Measurements from ENCODE around the gene SORCS2.

- TF ChIP-seq, protein P1, sequence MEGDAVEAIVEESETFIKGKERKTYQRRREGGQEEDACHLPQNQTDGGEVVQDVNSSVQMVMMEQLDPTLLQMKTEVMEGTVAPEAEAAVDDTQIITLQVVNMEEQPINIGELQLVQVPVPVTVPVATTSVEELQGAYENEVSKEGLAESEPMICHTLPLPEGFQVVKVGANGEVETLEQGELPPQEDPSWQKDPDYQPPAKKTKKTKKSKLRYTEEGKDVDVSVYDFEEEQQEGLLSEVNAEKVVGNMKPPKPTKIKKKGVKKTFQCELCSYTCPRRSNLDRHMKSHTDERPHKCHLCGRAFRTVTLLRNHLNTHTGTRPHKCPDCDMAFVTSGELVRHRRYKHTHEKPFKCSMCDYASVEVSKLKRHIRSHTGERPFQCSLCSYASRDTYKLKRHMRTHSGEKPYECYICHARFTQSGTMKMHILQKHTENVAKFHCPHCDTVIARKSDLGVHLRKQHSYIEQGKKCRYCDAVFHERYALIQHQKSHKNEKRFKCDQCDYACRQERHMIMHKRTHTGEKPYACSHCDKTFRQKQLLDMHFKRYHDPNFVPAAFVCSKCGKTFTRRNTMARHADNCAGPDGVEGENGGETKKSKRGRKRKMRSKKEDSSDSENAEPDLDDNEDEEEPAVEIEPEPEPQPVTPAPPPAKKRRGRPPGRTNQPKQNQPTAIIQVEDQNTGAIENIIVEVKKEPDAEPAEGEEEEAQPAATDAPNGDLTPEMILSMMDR (IDR thresholded peaks at IDR 0.05; ENCODE audit: control extremely low read depth in 1 of 3, insufficient read depth in 1 of 3, low read depth in 1 of 3, low read length in 3 of 3): no peak
- no peak for TF ChIP-seq POLR2AphosphoS5 (IDR thresholded peaks at IDR 0.05; ENCODE audit: low read depth, low read length)
- no peak for TF ChIP-seq RAD21 (IDR thresholded peaks at IDR 0.05 in 1 of 2, conservative IDR thresholded peaks at IDR 0.05 in 1 of 2; ENCODE audit: low read depth in 2 of 2, low read length in 2 of 2)
- TF ChIP-seq POU5F1 (IDR thresholded peaks at IDR 0.05; ENCODE audit: low read depth, low read length): no peak
- no peak for TF ChIP-seq CBX5 (IDR thresholded peaks at IDR 0.05; ENCODE audit: low read depth, low read length)
- TF ChIP-seq NRF1 (IDR thresholded peaks at IDR 0.05; ENCODE audit: low read depth, low read length): no peak
- TF ChIP-seq MAFK (IDR thresholded peaks at IDR 0.05; ENCODE audit: low read depth, low read length): no peak
- TF ChIP-seq EZH2 (IDR thresholded peaks at IDR 0.05; ENCODE audit: low read depth, low read length, severe bottlenecking): no peak
- TF ChIP-seq YY1 (IDR thresholded peaks at IDR 0.05; ENCODE audit: low read depth, low read length): no peak
- TF ChIP-seq EP300 (IDR thresholded peaks at IDR 0.05; ENCODE audit: borderline replicate concordance in 1 of 2, low read depth in 2 of 2, low read length in 2 of 2): no peak
- TF ChIP-seq, protein P2, sequence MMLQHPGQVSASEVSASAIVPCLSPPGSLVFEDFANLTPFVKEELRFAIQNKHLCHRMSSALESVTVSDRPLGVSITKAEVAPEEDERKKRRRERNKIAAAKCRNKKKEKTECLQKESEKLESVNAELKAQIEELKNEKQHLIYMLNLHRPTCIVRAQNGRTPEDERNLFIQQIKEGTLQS (IDR thresholded peaks at IDR 0.05; ENCODE audit: insufficient read depth, low read depth, low read length): no peak
- TF ChIP-seq KDM1A (IDR thresholded peaks at IDR 0.05; ENCODE audit: borderline replicate concordance, low read length): no peak
These were observed 454.8 kb downstream of the SORCS2 start for GRCh38 chr4:7647186-7647585.
